NCI-H187 (cell line): ENCODE data around the gene GLG1.

Experiments
- DNase-seq, 2 experiments: peaks; one replicate each; lab custom pipeline; 2025; lab: John Stamatoyannopoulos, UW

Gene GLG1

DNA sequence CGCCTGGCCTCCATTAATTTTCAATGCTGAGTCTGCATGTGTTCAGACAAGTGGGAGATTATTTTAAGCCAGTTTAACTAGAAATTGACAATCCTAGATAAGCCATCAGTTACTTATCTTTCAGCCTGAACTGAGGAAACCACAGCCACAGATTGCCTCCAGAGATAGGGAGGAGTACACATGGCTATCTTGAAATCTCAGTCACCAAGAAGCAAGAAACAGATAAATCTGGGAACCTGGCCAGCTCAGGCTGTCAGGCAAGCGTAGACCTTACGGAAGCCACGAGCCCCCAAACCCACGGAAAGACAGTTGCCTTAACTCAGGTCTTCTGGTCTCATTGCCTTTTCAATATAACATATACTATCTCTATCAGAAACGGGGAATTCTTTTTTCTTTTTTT, 2.0 kb upstream of the GLG1 start:
- no peak for DNase-seq

DNA sequence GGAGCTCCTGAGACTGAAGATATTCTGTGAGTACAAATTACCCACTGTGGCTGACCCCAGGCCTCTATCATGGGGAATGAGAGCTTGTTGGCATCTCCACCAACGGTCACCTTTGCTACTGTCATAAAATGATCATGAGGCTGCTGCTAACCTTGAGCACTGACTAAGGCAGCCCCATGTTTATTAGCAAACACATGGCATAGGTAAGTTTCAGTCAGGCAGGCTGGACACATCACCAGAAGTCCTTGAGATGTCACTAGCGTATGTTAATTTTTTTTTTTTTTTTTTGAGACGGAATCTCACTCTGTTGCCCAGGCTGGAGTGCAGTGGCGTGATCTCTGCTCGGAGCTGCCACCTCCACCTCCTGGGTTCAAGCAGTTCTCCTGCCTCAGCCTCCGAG, 1.5 kb upstream of the GLG1 start:
- DNase-seq = no peak

DNA sequence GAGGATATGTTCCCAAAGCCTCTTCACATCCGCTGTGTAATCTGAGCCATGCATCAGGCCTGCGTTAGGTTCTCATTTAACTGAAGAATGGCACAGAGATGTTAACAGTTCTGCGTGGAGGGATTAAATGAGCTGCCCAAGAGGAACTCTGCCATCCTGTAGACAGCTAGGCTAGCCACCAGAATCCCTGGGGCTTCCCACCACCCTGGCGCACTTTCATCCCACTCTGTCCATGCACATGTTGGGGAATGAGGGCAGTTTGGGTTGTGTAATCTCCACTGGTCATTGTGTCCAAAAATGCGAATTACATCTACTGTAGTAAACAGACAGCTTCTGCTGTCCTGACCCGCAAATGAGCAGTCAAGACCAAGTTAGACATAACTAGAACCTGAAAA, 1.0 kb upstream of the GLG1 start:
- no peak for DNase-seq

DNA sequence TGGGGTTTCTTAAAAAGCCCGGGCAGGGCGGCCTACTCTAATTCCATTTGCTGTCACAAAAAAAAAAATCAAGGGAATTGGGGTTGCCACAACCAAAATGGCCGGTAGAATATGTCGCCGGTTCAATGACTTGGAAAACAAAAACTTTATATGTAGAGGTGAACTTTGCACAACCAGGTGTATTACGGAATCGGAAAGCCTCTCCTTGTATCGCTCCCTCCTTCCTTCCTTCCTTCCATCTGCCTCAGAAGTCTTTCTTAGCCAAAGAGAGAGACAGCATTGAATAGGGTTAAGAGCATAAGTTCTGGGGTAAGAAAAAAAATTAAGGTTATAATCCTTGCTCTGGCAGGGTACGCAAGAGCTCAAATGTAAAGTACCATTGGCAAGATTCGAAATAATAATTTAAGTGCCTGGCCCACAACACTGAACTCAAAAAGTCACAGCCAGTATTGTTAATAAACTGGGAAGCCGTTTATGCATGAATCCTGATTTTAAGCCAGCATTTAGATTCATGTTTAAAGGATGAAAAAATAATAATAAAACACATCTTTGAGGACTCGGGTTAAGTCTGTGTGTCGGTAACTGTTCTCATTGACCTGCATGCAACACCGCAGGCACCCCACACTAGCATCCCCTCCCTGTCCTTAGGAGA, 522 bp upstream of the GLG1 start:
- no peak for DNase-seq

DNA sequence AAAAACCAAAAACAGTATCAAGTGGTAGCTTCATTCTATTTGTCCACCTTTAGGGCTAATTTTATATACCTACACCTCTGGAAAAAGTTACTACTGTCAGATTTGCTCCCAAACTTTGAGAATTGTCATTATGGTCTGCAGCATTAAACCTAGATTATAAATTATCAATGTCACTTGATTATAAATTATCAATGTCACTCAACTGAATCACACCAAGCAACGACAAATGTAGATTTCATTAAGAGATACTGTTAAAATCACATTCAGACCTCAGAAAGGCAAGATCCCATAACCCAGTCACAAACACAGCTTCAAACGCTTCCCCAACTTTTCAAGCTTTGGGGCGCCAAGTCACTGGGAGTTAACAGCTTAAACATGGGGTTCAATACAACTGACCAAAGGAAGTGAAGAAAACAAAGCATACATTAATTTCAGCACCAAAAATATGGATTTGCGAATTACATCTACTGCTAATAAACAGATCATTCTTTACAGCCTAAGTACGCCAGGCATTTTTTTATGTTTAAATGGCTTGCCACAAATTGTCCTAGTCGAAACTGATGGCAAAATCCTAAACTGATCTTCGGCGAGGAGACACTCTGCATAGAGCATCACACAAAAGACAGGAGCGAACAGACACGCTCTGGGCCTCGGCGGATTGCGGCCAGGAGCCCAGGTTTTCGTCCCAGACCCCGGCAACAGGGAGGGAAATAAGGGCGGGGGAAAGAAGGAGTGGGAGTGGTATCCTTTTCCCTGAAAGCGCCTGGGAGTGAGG, 981 bp downstream of the GLG1 start:
- DNase-seq = no peak

DNA sequence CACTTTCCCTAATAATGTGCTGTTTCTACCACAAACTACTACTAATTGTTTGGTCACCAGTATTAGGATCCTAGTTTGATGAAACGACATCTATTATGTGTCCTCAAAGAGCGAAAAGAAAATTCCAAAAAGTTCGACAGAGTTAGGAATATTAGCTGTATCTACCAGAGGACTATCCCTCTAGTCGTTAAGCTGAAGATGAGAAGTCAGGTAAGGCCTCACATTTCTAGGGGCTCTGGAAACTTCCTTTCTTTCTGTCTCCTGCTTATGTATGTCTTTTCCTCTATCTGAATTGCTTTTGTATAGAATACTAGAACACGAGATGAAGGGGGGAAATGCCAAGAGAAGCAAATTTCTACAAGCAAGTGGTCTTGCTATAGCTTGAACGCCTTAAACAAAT, 1.6 kb downstream of the GLG1 start:
- no peak for DNase-seq

DNA sequence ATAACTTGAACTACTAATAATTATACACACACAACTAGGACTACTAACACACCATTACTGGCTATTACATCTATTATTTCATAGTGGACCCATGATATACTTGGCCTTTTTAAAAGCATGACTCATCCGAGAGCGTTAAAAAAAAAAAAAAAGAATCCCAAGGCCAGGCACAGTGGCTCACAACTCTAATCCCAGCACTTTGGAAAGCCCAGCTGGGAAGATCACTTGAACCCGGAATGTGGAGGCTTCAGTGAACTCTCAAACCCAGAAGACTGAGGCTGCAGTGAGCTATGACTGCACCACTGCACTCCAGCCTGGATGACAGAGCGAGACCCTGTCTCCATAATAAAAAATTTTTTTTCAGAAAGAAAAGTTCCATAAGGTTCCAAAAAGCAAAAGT, 3.1 kb downstream of the GLG1 start:
- no peak for DNase-seq

DNA sequence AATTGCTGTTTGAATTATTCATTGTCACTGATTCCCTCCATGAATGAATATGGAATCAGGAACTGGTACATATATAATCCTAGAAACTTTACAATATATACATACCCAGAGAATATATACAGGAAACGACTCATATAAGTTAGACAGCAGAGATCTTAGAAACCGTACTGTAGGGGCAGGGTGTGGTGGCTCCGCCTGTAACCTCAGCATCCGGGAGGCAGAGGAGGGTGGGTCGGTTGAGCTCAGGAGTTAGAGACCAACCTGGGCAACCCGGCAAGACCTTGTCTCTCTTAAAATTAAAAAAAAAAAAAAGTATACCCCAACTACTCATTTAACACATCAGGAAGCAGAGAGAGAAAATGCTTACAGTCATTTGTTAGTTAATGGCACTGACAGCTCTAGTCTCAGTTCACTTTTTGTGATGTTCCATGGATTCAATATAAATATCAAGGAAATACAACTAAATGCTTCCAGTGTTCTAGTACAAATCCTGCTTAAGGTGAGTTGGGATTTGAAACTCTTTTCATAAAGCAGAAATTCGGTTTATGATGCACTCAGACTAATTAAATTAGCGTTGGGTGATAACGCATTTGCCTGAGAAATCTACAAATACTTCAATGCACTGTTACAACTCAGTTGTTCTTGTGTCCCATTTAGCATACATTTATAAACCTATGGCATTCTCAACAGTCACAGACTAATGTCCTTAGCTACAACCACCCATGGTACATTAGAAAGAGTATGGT, 5.6 kb downstream of the GLG1 start:
- DNase-seq = no peak

DNA sequence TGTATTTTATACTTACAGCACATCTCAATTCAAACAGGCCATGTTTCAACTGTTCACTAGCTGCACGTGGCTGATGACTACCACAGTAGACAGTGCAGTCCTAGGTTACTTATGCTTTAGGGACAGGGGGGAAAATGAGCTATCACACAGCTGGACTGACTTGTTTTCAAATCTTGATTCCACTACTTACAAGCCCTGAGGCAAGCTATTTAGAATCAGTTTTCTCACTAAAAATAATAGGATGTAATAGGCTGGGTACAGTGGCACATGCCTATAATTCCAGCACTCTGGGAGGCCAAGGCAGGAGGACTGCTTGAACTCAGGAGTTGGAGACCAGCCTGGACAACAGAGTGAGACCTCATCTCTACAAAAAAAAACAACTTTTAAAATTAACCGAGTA, 10.3 kb downstream of the GLG1 start:
- no peak for DNase-seq

DNA sequence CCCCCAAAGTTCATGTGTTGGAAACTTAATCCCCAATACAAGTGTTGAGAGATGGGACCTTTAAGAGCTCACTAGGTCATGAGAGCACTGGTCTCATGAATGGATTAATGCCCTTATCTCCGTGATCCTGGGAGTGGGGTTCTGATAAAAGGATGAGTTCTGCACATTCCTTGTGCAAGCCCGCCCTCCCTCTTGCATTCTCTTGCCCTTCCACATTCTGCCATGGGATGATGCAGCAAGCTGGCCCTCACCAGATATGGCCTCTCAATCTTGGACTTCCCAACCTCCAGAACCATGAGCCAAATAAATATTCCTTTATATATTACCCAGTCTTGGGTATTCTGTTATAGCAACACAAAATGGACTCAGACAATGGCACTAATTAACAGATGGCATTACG, 14.1 kb downstream of the GLG1 start:
- no peak for DNase-seq

DNA sequence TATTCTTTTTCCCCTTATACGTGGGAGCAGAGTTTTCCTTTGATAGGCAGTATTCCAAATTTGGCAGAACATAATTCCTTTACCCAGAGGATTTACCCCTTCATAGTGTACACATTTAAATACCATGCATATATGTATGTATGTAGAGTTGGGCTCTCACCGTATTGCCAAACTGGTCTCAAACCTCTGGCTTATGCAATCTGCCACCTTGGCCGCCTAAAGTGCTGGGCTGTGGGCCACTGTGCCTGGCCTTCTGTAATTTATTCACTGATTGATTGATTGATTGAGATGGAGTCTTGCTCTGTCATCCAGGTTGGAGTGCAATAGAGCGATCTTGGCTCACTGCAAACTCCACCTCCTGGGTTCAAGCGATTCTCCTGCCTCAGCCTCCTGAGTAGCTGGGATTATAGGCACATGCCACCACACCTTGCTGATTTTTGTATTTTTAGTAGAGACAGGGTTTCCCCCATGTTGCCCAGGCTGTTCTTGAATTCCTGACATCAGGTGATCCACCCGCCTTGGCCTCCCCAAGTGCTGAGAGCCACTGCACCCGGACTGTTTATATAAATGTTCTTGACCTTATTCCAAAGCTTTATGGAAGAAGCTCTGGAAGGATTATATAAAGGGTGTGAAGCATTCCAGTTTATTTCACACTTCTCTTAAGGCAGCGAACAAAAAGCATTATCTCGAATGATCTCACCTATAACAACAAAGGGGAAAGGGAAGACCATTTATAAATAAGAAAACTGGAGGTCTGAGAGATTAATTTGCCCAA, 14.9 kb downstream of the GLG1 start:
- DNase-seq = no peak

DNA sequence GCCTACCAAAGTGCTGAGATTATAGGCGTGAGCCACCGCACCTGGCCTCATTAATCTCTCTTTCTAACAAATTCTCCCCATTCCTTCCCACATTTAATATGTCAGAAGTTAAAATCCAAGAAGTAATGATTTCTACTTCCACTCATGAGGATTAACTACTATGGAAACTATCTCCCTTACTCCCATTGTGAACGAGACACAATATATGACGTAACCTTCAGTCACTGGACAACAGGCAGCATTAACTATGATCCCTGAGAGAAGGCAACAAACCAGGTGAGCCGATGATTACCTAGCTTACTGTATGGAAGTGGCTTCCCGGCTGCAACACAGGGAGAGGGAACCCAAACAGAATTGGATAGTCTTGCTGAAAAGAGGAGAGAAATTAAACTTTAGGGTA, 20.0 kb downstream of the GLG1 start:
- no peak for DNase-seq

DNA sequence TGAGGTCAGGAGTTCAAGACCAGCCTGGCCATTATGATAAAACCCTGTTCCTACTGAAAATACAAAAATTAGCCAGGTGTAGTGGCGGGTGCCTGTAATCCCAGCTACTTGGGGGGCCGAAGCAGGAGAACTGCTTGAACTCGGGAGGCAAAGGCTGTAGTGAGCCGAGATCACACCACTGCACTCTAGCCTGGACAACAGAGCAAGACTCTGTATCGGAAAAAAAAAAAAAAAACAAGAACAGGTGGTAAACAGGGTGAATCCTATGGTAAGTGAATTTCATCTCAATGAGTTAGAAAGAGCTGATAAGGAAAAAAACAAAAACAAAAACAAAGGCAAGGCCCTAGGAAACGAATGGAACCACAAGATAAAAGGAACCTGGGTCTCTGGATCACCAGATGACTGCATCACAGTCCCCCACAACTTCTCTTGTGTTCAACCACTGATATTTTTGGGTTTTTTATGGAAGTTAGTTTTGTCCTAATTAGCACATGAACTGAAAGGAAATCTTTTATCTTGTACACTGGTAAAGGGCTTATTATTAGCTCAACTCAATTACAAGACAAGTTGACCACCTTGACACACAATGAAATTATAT, 21.0 kb downstream of the GLG1 start:
- no peak for DNase-seq

DNA sequence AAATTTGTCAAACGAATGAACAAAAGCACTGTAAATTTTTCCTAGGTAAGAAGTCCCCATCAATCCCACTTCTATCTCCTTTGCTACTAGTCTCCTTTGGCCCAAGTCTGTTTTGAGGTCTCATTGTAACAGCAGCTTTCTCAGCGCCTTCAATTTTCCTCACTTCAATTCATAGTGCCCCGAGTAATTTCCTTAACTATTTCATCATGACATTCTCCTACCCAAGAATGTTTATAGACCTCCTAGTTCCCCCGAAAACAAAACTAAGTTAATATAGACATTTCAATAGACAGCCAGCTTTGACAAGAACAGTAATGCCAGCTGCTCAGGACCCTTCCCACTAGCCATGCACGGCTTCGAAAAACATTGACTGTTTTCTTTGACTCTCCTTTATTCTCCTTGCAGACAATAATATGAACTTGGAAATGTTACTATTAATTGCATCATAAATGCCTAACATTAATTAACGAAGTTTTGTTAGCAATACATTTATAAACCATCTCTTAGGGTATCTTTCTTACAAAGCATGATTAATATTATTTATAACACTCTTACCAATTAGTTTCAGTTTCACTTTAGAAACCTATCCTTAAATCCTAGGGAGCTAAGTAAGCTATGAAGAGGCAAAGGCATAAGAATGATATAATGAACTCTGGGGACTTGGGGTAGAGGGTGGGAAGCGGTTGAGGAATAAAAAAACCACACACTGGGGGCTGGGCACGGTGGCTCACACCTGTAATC, 22.8 kb downstream of the GLG1 start:
- DNase-seq = no peak

DNA sequence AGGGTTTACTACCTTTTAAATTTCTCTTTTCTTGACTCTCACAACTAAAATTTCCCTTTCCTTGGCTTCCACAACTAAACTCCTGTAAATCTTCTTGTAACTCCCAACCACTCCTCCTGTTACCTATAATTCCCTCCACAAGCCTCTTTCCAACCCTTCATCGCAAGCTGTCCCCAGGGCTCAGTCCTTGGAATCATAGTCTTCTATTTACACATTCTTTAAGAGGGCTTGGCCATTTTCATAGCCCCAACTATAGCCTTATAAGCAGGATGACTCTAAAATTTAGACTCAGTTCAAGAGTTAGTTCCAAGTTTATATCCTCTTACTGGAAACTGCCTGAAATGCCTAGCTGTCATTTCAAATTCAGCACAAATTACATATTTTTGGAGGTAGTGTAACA, 23.9 kb downstream of the GLG1 start:
- DNase-seq = no peak

DNA sequence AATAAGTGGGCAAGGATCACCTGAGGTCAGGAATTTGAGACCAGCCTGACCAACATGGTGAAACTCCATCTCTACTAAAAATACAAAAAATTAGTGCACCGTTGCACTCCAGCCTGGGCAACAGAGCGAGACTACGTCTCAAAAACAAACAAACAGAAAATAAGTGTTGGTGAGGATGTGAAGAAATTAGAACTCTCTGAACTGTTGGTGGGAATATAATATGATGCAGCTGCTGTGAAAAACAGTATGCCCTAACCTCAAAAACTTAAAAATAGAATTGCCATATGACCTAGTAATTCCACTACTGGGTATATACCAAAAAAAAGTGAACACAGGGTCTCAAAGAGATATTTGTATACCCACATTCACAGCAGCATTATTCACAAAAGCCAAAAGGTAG, 26.1 kb downstream of the GLG1 start:
- no peak for DNase-seq

DNA sequence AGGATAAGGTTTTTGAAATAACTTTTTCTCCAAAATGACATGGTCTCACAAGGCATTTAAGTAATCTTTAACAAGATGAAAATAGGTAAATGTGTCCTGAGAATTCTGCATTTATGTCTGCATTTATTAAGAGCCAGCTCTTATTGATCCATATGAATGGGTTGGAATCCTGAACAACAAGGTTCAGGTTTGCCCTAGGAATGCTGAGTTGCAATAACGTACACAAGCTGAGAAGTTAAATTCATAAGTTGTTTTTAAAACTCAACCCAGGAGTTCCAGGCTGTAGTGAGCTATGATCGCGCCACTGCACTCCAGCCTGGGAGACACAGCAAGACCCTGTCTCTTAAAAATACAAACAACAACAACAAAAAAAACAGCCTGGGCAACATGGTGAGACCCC, 28.1 kb downstream of the GLG1 start:
- DNase-seq = no peak

DNA sequence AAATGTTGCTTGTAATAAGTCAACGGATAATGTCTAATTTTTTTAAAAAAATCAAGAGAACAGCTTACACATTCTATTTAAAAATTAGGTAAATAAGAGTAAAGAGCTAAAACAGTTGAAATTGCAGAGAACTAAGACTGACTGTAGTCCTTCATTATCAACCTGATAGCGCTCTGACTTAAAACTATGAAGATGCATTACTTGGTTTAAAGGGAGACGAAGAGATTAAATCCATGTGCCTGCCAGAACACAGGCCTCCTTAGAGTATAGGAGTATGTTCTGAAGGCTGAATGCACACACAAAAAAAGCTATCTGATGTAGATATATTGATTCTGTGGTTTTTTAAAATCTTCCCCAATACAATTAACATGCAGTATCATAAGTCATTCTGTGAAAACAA, 28.5 kb downstream of the GLG1 start:
- DNase-seq = no peak

DNA sequence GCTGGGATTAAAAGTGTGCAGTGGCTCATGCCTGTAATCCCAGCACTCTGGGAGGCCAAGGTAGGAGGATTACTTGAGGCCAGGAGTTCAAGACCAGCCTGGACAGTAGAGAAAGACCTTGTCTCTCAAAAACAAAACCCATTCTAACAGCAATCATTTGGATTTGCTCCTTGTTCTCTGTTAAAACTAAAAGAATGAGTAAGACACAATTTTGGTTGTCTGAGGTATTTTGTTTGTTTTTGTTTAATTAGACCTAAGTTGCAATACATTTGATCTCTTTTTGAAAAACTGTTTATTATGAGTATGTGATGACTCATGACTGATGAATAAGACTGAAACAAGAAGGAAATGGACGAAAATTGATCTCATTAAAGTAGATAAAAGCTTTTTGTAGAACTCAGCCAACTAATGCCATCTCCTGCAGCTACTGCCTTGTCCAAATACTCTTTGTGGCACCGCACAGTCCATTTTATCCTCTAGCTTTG, 29.0 kb downstream of the GLG1 start:
- DNase-seq = no peak

DNA sequence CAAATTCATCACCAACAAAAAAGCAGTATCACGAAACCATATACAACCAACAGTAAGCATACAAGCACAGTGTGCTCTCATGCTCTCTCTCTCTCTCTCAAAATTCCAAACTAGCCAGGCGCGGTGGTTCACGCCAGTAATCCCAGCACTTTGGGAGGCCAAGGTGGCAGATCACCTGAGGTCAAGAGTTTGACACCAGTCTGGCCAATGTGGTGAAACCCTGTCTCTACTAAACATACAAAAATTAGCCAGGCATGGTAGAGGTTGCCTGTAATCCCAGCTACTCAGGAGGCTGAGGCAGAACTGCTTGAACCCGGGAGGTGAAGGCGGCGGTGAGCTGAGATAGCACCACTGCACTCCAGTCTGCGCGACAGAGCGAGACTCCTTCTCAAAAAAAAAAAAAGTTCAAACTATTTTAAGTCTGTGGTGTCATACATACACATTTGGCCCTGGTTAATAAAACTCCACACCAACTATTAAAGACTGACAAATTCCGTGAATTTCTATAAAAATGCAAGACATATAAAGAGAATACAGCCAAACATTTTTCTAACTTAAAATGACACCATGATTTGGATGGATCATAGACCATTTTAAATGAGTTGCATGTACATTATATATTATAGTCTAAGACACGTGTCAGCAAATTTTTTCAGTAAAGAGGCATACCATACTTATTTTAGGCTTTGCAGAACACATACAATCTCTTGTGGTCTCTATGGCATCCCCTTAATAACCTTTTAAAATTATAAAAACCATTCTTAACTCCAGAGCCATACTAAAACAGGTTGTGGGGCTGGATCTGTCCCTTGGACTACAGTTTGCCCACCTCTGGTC, 30.9 kb downstream of the GLG1 start:
- no peak for DNase-seq
